Neural cell (in vitro differentiated cells): ENCODE measurements around the gene ATP1A1. TPM values are rescaled to one million over a fixed set of nuclear protein-coding genes. Genes with fewer than 3 reads are reported as not detected.

Source experiments
- H2AFZ ChIP-seq: fragments of 200-600, 300-800 bp; sonication (generic), shearing (Covaris generic); 2 replicates; pipeline ENCODE4 v1.6.0; 2014; ENCODE audit warnings: low read depth, mild to moderate bottlenecking, antibody characterized with exemption, low read length, moderate library complexity
- H3F3A ChIP-seq: fragments of 200-600 bp; shearing (Covaris generic); 2 replicates; pipeline ENCODE4 v1.6.1; 2016; ENCODE audit warnings: mild to moderate bottlenecking, moderate library complexity, mixed read lengths, antibody characterized with exemption, low read length; ENCODE audit not compliant: insufficient read depth, poor library complexity, severe bottlenecking
- H3K27ac ChIP-seq: fragments of 200-600, 300-800 bp; sonication (generic), shearing (Covaris generic); 2 replicates; pipeline ENCODE4 v1.5.1; 2014; ENCODE audit warnings: mild to moderate bottlenecking, low read length, moderate library complexity
- H3K27me3 ChIP-seq: fragments of 300-800, 200-600 bp; sonication (generic), shearing (Covaris generic); 2 replicates; pipeline ENCODE4 v1.6.0; 2014; ENCODE audit warnings: mild to moderate bottlenecking, low read depth, low read length, moderate library complexity; ENCODE audit not compliant: insufficient read depth
- H3K36me3 ChIP-seq: fragments of 300-800, 200-600 bp; sonication (generic), shearing (Covaris generic); 2 replicates; pipeline ENCODE4 v1.5.1; 2014; ENCODE audit warnings: mild to moderate bottlenecking, antibody characterized with exemption, low read length, moderate library complexity; ENCODE audit not compliant: insufficient read depth
- H3K4me2 ChIP-seq: fragments of 300-800, 200-600 bp; sonication (generic), shearing (Covaris generic); 2 replicates; pipeline ENCODE4 v1.6.0; 2014; ENCODE audit warnings: mild to moderate bottlenecking, low read length
- H3K4me3 ChIP-seq: fragments of 300-800, 200-600 bp; sonication (generic), shearing (Covaris generic); 2 replicates; pipeline ENCODE4 v1.5.1; 2014; ENCODE audit warnings: mild to moderate bottlenecking, low read length, moderate library complexity
- H3K79me2 ChIP-seq: fragments of 200-600 bp; shearing (Covaris generic); replicated peaks from 2 replicates; pipeline ENCODE4 v1.6.0; 2014; ENCODE audit warnings: mild to moderate bottlenecking, low read length, moderate library complexity; ENCODE audit not compliant: insufficient read depth
- H3K9ac ChIP-seq: fragments of 300-800, 200-600 bp; sonication (generic), shearing (Covaris generic); 2 replicates; pipeline ENCODE4 v1.6.1; 2016; ENCODE audit warnings: mild to moderate bottlenecking, low read length, mixed read lengths
- H3K9me2 ChIP-seq: fragments of 200-600 bp; shearing (Covaris generic); 2 replicates; pipeline ENCODE4 v1.6.1; 2016; ENCODE audit warnings: mild to moderate bottlenecking, low read length, mixed read lengths; ENCODE audit not compliant: insufficient read depth
- H3K9me3 ChIP-seq: fragments of 200-600, 300-800 bp; sonication (generic), shearing (Covaris generic); 2 replicates; pipeline ENCODE4 v1.6.1; 2016; ENCODE audit warnings: mild to moderate bottlenecking, mixed run types, low read length, moderate library complexity, mixed read lengths
- H4K20me1 ChIP-seq: fragments of 200-600 bp; shearing (Covaris generic); 2 replicates; pipeline ENCODE4 v1.6.1; 2016; ENCODE audit warnings: mild to moderate bottlenecking, mixed run types; ENCODE audit not compliant: insufficient read depth
- EP300 ChIP-seq: fragments of 450-650 bp; conservative IDR thresholded peaks from 2 replicates; pipeline ENCODE4 v1.6.1; 2014; ENCODE audit warnings: antibody characterized with exemption, mild to moderate bottlenecking, moderate library complexity; ENCODE audit not compliant: poor library complexity, severe bottlenecking
- EZH2 ChIP-seq: fragments of 200-600, 300-800 bp; shearing (Covaris generic), sonication (generic); IDR thresholded peaks from 2 replicates; pipeline ENCODE4 v1.6.1; 2014; ENCODE audit warnings: antibody characterized with exemption, low read length, borderline replicate concordance, mild to moderate bottlenecking; ENCODE audit not compliant: insufficient read depth, poor library complexity, severe bottlenecking
- MXI1 ChIP-seq: fragments of 450-650 bp; conservative IDR thresholded peaks from 2 replicates; pipeline ENCODE4 v1.6.1; 2014; ENCODE audit warnings: antibody characterized with exemption, mild to moderate bottlenecking; ENCODE audit not compliant: poor library complexity, severe bottlenecking
- POLR2AphosphoS5 ChIP-seq: IDR thresholded peaks from 2 replicates; pipeline ENCODE4 v1.6.1; 2012
- RAD21 ChIP-seq: fragments of 450-650 bp; conservative IDR thresholded peaks from 2 replicates; pipeline ENCODE4 v1.6.1; 2014; ENCODE audit warnings: antibody characterized with exemption, mild to moderate bottlenecking, moderate library complexity
- SMC3 ChIP-seq: fragments of 450-650 bp; conservative IDR thresholded peaks from 2 replicates; pipeline ENCODE4 v1.6.1; 2014; ENCODE audit warnings: antibody characterized with exemption, mild to moderate bottlenecking, moderate library complexity; ENCODE audit not compliant: poor library complexity
- TAF1 ChIP-seq: IDR thresholded peaks from 2 replicates; pipeline ENCODE4 v1.6.1; 2012; ENCODE audit warnings: low read depth
- polyA plus RNA-seq: library from polyadenylated mRNA; depleted of rRNA; stranded (reverse); fragments of >200 nt; gene quantifications from 2 replicates; pipeline ENCODE4 v1.2.3, GENCODE V29; 2014
- TF ChIP-seq, protein P1 (sequence below): IDR thresholded peaks from 2 replicates; pipeline ENCODE4 v1.6.1; 2012; ENCODE audit warnings: borderline replicate concordance
- TF ChIP-seq, protein P2 (sequence below): fragments of 450-650 bp; IDR thresholded peaks from 2 replicates; pipeline ENCODE4 v1.5.1; 2014; ENCODE audit warnings: antibody characterized with exemption, mild to moderate bottlenecking, moderate library complexity; ENCODE audit not compliant: poor library complexity, severe bottlenecking

ATP1A1 gene
- polyA plus RNA-seq, 1 donor from 2014 or later: 44.2 TPM

DNA sequence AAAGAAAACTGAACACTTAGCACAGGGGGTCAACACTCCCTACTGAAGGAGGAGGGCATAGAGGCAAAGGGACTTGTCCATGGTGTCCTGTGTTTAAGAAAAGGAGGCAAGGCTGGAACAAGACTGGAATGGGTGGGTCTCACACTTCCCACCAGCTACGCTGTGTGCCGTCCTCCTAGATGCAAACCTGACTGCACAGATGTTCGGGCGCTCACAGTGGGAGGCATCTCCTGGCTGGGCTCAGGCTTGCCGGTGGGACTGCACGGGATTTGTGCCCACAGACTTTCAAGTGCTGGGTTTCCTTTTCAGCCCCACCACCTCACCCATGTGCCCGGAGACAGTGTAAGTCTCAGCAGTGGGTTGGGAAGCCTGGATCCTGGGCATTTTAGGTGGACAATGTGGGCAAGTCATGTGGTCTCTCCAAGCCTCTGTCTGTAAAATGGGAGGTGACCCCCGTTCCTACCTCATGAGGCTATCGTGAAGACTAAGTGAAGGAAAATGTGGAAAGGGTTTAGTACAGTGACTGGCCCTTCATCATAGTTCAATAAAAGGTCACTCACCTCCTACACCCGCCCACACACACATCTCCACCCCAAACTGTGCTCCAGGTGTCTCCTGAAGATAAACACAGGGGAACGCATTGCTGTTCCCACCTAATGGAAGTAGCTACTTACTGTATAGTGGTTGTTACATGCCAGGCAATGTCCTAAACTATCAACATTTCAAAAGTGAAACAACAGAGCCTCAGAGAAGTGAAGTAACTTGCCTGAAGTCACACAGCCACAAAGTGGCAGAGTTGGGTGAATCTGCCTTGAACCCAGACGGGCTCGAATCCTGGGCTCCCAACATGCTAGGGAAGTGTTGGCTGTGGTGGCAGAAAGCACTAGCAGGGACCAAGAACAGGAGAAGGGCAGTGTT is 36.0 kb downstream of the ATP1A1 start:
- Histone ChIP-seq H3K4me3 (no peak overlapping the region), H3K36me3 (peaks cover 4% of the 10 kb centered on the region), H3F3A (no peaks in the 10 kb centered on the region), H3K9me2 (no peaks in the 10 kb centered on the region), H3K27ac (no peak overlapping the region), H3K4me2 (no peak overlapping the region), H3K27me3 (no peaks in the 10 kb centered on the region), H3K79me2 (no peaks in the 10 kb centered on the region), H3K9ac (no peak overlapping the region), H4K20me1 (no peaks in the 10 kb centered on the region), H2AFZ (no peak overlapping the region), H3K9me3 (no peaks in the 10 kb centered on the region)
- TF ChIP-seq RAD21 (no peak), MXI1 (no peak), EZH2 (no peak)
- TF ChIP-seq, protein P1, sequence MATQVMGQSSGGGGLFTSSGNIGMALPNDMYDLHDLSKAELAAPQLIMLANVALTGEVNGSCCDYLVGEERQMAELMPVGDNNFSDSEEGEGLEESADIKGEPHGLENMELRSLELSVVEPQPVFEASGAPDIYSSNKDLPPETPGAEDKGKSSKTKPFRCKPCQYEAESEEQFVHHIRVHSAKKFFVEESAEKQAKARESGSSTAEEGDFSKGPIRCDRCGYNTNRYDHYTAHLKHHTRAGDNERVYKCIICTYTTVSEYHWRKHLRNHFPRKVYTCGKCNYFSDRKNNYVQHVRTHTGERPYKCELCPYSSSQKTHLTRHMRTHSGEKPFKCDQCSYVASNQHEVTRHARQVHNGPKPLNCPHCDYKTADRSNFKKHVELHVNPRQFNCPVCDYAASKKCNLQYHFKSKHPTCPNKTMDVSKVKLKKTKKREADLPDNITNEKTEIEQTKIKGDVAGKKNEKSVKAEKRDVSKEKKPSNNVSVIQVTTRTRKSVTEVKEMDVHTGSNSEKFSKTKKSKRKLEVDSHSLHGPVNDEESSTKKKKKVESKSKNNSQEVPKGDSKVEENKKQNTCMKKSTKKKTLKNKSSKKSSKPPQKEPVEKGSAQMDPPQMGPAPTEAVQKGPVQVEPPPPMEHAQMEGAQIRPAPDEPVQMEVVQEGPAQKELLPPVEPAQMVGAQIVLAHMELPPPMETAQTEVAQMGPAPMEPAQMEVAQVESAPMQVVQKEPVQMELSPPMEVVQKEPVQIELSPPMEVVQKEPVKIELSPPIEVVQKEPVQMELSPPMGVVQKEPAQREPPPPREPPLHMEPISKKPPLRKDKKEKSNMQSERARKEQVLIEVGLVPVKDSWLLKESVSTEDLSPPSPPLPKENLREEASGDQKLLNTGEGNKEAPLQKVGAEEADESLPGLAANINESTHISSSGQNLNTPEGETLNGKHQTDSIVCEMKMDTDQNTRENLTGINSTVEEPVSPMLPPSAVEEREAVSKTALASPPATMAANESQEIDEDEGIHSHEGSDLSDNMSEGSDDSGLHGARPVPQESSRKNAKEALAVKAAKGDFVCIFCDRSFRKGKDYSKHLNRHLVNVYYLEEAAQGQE: no peak
- TF ChIP-seq, protein P2, sequence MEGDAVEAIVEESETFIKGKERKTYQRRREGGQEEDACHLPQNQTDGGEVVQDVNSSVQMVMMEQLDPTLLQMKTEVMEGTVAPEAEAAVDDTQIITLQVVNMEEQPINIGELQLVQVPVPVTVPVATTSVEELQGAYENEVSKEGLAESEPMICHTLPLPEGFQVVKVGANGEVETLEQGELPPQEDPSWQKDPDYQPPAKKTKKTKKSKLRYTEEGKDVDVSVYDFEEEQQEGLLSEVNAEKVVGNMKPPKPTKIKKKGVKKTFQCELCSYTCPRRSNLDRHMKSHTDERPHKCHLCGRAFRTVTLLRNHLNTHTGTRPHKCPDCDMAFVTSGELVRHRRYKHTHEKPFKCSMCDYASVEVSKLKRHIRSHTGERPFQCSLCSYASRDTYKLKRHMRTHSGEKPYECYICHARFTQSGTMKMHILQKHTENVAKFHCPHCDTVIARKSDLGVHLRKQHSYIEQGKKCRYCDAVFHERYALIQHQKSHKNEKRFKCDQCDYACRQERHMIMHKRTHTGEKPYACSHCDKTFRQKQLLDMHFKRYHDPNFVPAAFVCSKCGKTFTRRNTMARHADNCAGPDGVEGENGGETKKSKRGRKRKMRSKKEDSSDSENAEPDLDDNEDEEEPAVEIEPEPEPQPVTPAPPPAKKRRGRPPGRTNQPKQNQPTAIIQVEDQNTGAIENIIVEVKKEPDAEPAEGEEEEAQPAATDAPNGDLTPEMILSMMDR: no peak

DNA sequence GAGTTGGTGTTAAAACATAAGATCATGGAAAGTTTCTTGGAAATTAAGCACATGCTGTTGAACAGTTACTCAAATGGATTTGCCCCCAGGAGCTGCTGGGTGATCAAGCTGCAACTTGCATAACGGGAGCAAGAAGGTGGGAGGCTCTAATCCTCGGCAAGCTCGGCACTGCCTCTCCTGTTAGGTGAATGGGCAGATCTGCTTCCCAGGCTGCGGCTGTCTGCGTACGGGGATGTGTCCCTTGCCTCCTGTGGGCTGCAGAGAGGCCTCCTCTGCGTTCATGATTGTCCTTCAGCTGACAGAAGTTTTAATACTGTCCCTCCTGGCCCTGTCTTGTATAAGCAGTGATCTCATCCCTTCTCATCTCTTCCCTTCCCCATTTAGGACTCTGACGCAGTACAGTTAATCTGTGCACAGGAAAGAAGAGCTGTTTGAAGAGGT is 36.7 kb downstream of the ATP1A1 start:
- no peaks in the 10 kb centered on the region for H3K9me3 ChIP-seq
- H3K4me3 ChIP-seq: no peak overlapping the region
- no peak overlapping the region for H3K4me2 ChIP-seq
- H2AFZ ChIP-seq: no peak overlapping the region
- H3K27me3 ChIP-seq: no peaks in the 10 kb centered on the region
- no peak overlapping the region for H3K9ac ChIP-seq
- H3K36me3 ChIP-seq: no peaks in the 10 kb centered on the region
- no peak for TF ChIP-seq RAD21
- TF ChIP-seq, protein P2: no peak
- no peak for TF ChIP-seq EZH2
- TF ChIP-seq POLR2AphosphoS5: no peak
- no peak for TF ChIP-seq SMC3
- TF ChIP-seq EP300: no peak
- TF ChIP-seq, protein P1: no peak
- no peak for TF ChIP-seq TAF1
- TF ChIP-seq MXI1: no peak
- H3K9me2 ChIP-seq: no peaks in the 10 kb centered on the region
- no peaks in the 10 kb centered on the region for H3F3A ChIP-seq
- no peaks in the 10 kb centered on the region for H3K79me2 ChIP-seq
- H4K20me1 ChIP-seq: no peaks in the 10 kb centered on the region
- H3K27ac ChIP-seq: no peak overlapping the region
